ENCODE data around the gene NEURL1B.
"Not testable (repeated sequence)": the region's sequence is repeated elsewhere in the genome, so short reads cannot be mapped to it uniquely, and the experiment has no call there.

Gene NEURL1B

DNA sequence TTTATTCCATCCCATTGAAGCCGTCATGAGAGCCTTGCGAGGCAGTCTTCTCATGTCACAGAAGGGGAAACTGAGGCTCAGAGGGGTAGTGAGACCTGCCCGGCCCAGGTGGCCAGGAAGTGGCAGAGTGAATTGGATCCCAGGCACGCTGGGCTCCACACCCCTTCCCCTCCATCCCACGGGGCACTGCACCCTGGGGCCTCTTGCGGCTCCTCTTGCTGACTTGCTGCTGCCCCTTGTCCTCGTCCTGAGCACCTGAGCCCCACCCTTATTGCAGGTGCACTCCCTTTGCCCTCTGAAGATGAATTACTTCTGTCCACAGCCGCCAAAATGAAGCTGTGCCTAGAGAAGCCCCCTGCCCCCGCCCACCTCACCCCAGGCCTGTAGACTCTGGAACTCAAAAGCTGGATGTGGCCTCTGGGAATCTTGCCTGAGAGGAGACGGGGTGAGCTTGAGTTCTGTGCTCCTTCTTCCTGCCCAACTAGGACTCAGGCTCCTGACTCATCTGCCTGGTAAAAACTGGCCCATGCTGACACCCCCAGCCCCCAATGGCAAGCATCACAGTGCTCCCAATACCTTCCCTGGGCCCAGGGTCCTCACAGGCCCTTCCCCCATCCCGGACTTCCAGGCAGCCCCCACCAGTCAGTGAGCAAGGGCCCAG is 6.4 kb downstream of the NEURL1B start:
- no peaks in the 10 kb centered on the region for H3K36me3 Mint-ChIP-seq (ENCODE audit: low read depth)
- no peak overlapping the region for H3K4me3 Mint-ChIP-seq
- peaks cover 10% of the 10 kb centered on the region for H3K27me3 Mint-ChIP-seq
- H3K9me3 Mint-ChIP-seq, result no peaks in the 10 kb centered on the region
- no peaks in the 10 kb centered on the region for H3K4me1 Mint-ChIP-seq (ENCODE audit: low read depth)
- no peak overlapping the region for H3K27ac Mint-ChIP-seq

DNA sequence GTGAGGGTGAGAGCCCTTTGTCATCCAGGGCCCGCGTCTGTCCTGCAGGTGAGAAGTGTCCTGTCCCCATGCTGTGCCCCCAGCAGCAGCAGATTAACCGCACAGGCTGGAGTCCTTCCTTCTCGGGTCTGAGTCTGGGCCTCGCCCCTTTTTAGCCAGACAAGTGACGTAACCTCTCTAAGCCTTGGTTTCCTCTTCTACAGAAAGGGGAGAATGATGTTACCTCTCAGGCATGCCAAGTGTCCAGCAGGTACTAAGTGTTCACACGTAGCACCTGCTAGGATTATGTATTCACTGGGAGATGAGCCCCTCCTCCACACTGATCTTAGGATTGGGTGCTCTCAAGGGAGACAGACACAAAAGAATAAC is 6.9 kb downstream of the NEURL1B start:
- H3K36me3 Mint-ChIP-seq (ENCODE audit: low read depth), result no peaks in the 10 kb centered on the region
- peaks cover 7% of the 10 kb centered on the region for H3K27me3 Mint-ChIP-seq
- H3K9me3 Mint-ChIP-seq, result no peaks in the 10 kb centered on the region
- no peak overlapping the region for H3K4me3 Mint-ChIP-seq
- no peaks in the 10 kb centered on the region for H3K4me1 Mint-ChIP-seq (ENCODE audit: low read depth)
- no peak overlapping the region for H3K27ac Mint-ChIP-seq

DNA sequence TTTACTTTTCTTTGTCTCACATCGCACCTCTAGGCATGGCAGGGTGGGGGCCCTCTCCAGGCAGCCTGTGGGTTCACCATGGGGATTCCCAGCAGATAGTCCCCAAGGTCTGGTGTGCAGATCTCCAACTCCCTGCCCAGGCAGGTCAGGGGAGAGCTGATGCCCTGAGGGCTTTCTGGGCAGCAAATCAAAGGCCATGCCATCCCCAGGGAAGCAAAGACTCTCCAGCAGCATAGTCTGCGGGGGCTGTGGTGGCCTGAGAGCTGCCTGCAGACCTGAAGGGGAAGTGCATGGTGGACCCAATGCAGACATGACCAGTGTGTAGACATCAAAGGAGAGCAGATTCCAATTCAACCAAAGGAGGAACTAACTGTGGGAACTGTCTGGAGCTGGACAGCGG is 7.7 kb downstream of the NEURL1B start:
- no peak overlapping the region for H3K4me3 Mint-ChIP-seq
- no peaks in the 10 kb centered on the region for H3K27me3 Mint-ChIP-seq
- H3K36me3 Mint-ChIP-seq (ENCODE audit: low read depth), result no peaks in the 10 kb centered on the region
- no peak overlapping the region for H3K27ac Mint-ChIP-seq
- H3K4me1 Mint-ChIP-seq (ENCODE audit: low read depth), result no peaks in the 10 kb centered on the region
- no peaks in the 10 kb centered on the region for H3K9me3 Mint-ChIP-seq

DNA sequence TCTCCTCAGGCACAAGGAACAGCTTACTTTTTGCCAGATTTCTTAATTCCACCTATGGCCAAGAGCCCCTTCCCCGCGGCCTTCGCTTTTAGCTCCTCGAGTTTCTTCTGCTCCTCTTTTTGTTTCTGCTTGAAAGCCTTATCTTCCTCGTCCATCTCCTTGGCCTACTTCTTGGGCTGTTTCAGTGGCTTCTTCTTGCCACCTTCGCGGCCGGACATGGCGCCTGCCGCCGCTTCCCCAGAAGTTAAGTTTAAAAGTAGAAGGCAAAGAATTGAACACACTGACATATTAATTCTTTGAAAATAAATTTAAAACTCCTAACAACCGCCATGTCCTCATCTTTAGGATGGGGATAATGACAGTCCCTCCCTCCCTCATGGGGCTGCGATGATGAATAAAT is 15.4 kb downstream of the NEURL1B start:
- H3K27me3 Mint-ChIP-seq; H3K4me3 Mint-ChIP-seq; H3K27ac Mint-ChIP-seq; H3K36me3 Mint-ChIP-seq (ENCODE audit: low read depth); H3K4me1 Mint-ChIP-seq (ENCODE audit: low read depth): not testable (repeated sequence)
- peaks cover 11% of the 10 kb centered on the region for H3K9me3 Mint-ChIP-seq

GRCh38 chr5:172657524-172658233 is 16.6 kb downstream of the NEURL1B start:
- H3K27ac Mint-ChIP-seq, result not testable (repeated sequence)

GRCh38 chr5:172658391-172658790 is 17.3 kb downstream of the NEURL1B start:
- Mint-ChIP-seq H3K9me3 (peaks cover 11% of the 10 kb centered on the region), H3K4me3 (no peak overlapping the region), H3K36me3 (ENCODE audit: low read depth) (no peaks in the 10 kb centered on the region), H3K4me1 (ENCODE audit: low read depth) (peaks cover 3% of the 10 kb centered on the region), H3K27ac (no peak overlapping the region), H3K27me3 (peaks cover 7% of the 10 kb centered on the region)

More at GRCh38 chr5:172657524-172658233, 16.6 kb downstream of the NEURL1B start:
- H3K27me3 Mint-ChIP-seq; H3K4me1 Mint-ChIP-seq (ENCODE audit: low read depth); H3K4me3 Mint-ChIP-seq; H3K36me3 Mint-ChIP-seq (ENCODE audit: low read depth): not testable (repeated sequence)
- H3K9me3 Mint-ChIP-seq, result peaks cover 11% of the 10 kb centered on the region

DNA sequence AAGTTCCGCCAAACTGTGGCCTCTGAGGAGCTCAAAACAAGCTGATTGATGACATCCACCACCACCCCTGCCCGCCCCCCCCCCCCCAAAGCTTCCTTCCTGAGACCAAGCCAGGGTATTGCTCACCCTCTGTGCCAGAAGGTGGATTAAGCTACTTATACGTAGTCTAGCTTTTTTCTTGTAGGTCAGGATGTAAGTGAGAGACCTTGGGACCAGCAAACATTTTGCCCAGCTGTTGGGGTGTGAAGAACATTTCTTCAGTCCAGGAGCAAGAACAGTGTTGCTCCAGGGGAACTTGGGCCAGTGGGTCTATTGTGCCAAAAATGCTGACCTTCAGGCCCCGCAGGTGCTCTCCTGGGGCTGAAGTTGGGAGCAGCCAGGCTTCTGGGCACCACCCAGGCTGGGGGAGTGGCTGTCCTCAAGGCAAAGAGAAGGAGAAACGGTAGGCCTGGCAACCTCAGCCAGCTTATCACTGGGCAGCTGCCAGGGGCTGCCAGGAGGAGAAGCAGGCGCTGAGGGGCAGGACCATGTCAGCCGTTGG is 18.0 kb downstream of the NEURL1B start:
- H3K27ac Mint-ChIP-seq, result no peak overlapping the region
- peaks cover 3% of the 10 kb centered on the region for H3K4me1 Mint-ChIP-seq (ENCODE audit: low read depth)
- no peak overlapping the region for H3K4me3 Mint-ChIP-seq
- H3K27me3 Mint-ChIP-seq, result peaks cover 7% of the 10 kb centered on the region
- no peaks in the 10 kb centered on the region for H3K36me3 Mint-ChIP-seq (ENCODE audit: low read depth)
- H3K9me3 Mint-ChIP-seq, result peaks cover 11% of the 10 kb centered on the region

DNA sequence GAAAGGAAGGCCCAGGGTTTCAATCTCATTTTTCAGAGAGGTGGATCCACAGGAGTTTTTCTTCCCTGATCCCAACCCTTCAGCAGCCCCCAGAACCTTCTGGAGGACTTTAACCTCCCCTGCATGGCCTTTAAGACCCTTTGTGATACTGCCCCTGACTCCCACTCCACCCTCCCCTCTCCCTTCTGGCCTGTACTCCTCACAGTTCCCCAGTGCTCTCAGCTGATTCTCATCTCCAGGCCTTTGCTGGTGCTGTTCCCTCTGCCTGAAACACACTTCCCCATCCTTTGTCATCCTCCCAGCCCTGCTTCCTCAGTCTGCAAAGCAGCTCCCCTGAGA is 18.5 kb downstream of the NEURL1B start:
- no peak overlapping the region for H3K27ac Mint-ChIP-seq
- peaks cover 11% of the 10 kb centered on the region for H3K9me3 Mint-ChIP-seq
- no peak overlapping the region for H3K4me3 Mint-ChIP-seq
- H3K4me1 Mint-ChIP-seq (ENCODE audit: low read depth), result peaks cover 3% of the 10 kb centered on the region
- no peaks in the 10 kb centered on the region for H3K36me3 Mint-ChIP-seq (ENCODE audit: low read depth)
- H3K27me3 Mint-ChIP-seq, result peaks cover 7% of the 10 kb centered on the region

DNA sequence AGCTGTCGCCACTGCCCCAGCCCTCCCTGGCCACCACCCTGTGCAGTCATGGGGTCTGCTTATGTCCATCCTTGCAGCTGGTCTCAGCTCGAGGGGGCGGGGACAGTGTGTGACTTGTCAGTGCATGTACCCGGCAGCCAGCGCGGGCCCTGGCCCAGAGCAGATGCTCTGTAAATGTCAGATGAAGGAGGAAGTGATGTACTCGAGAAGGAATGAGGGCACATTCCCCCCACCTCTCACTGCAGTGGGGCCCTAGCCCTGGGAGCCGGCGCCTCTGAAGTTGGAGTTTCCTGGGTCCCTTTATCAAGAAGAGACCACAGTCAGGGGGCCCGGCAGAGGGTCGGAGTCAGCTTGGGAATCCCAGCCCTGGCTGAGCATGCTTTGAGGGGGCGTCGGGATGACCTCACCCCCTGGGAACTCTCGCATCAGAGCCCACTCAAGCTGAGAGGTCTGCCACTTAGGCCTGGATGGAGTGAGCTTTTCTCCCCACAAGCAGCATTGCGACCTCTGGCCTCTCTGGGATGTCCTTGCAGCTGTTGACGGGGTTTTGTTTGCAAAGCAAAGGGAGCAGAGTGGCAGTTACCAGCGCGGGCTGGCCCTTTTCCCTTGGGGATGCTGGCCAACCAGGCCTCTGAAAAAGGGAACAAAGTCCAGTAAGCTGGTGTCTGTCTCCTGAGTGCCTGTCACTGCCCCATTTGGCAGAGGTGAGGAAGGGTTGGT is 19.0 kb downstream of the NEURL1B start:
- peaks cover 9% of the 10 kb centered on the region for H3K9me3 Mint-ChIP-seq
- no peaks in the 10 kb centered on the region for H3K36me3 Mint-ChIP-seq (ENCODE audit: low read depth)
- no peak overlapping the region for H3K27ac Mint-ChIP-seq

GRCh38 chr5:172660974-172661373 is 19.9 kb downstream of the NEURL1B start:
- H3K36me3 Mint-ChIP-seq (ENCODE audit: low read depth), result no peaks in the 10 kb centered on the region
- peaks cover 3% of the 10 kb centered on the region for H3K4me1 Mint-ChIP-seq (ENCODE audit: low read depth)
- H3K27me3 Mint-ChIP-seq, result no peaks in the 10 kb centered on the region
- H3K27ac Mint-ChIP-seq, result no peak overlapping the region
- H3K9me3 Mint-ChIP-seq, result peaks cover 3% of the 10 kb centered on the region
- H3K4me3 Mint-ChIP-seq, result no peak overlapping the region

More for the DNA sequence above, 19.0 kb downstream of the NEURL1B start:
- Mint-ChIP-seq H3K4me3 (no peak overlapping the region), H3K27me3 (peaks cover 2% of the 10 kb centered on the region), H3K4me1 (ENCODE audit: low read depth) (peaks cover 3% of the 10 kb centered on the region)

- no peaks in the 10 kb centered on the region for H3K27me3 Mint-ChIP-seq
- H3K27ac Mint-ChIP-seq, result no peak overlapping the region
- H3K4me1 Mint-ChIP-seq (ENCODE audit: low read depth), result peaks cover 3% of the 10 kb centered on the region
- no peaks in the 10 kb centered on the region for H3K9me3 Mint-ChIP-seq
- H3K4me3 Mint-ChIP-seq, result no peak overlapping the region
- no peaks in the 10 kb centered on the region for H3K36me3 Mint-ChIP-seq (ENCODE audit: low read depth)
These were observed 20.5 kb downstream of the NEURL1B start for GRCh38 chr5:172661526-172661925.

DNA sequence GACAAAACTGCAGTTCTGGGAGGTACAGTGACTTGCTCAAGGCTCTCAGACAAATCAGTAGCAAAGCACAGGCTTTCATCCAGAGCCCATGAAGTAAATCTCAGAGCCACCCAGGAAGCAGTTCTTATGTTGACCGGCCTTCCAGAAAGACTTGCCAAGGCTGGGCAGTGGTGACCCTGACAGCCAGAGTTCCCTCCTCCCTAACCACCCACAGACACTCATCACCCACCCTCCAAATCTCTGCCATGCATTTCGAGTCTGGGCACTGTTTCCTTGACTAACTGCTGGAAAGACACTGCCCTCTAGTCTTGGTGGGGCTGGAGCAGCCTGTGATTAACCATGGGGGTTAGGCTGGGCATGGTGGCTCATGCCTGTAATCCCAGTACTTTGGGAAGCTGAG is 21.5 kb downstream of the NEURL1B start:
- H3K27me3 Mint-ChIP-seq, result no peaks in the 10 kb centered on the region
- H3K4me1 Mint-ChIP-seq (ENCODE audit: low read depth), result peaks cover 3% of the 10 kb centered on the region
- H3K9me3 Mint-ChIP-seq, result no peaks in the 10 kb centered on the region
- no peak overlapping the region for H3K27ac Mint-ChIP-seq
- no peaks in the 10 kb centered on the region for H3K36me3 Mint-ChIP-seq (ENCODE audit: low read depth)
- H3K4me3 Mint-ChIP-seq, result no peak overlapping the region

DNA sequence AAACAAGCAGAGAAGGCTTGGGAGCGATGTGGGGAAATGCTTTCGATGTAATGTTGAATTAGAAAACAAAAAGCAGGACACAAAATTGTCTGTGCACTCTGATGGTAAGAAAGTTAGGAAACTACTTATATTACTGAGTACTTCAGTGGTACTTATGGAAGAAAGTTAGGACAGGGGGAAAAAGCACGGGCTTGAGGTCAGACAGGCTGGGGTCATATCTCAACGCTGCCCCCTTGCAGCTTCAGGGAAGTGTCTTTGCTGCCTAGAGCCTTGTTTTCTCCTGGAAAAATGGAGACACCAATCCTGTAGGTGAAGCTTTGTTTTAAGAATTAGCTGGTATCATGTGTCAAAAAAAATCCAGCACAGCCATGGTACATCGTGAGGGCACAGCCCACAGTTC is 23.0 kb downstream of the NEURL1B start:
- Mint-ChIP-seq H3K9me3 (no peaks in the 10 kb centered on the region), H3K4me1 (ENCODE audit: low read depth) (peaks cover 3% of the 10 kb centered on the region), H3K27ac (no peak overlapping the region), H3K36me3 (ENCODE audit: low read depth) (no peaks in the 10 kb centered on the region), H3K27me3 (no peaks in the 10 kb centered on the region), H3K4me3 (no peak overlapping the region)

DNA sequence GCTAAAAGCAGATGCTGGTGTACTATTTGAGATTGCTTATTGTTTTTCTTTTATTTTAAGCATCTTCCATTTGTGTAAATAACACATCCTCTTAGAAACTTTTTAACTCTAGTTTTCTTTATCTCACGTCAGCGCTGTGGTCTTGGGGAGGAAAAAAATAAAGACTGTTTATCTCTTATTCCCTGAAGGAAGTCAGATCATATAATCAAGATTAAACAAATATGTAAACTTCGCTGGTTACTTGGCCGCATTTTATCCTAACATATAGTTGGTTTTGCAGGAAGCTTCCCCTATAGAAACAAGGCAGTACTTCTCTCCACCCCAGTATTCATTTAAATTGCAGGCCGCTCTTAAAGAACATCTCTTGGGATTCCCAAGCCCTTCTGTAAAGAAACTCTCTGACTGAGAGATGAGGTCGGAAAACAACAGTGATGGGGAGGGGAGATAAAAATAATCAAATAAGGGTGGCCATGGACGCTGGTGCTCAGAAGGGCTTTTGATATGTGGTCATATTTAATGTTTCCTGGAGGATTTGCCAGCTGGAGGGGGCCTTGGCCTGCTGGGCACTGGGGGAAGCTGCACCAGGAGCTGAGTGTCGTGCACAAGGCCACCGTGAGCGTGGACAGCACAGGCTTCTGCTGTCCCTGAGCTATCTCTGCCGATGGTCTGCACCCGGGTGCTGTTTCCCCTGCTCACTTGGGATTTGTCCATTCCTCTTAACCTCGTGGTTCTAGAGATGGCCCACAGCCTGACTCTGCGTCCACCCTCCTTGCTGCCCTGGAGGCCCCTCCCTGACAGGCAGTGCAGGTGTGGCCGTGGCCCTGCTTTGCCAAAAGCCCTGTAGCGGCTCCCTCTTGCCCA is 23.8 kb downstream of the NEURL1B start:
- no peak overlapping the region for H3K27ac Mint-ChIP-seq
- no peaks in the 10 kb centered on the region for H3K36me3 Mint-ChIP-seq (ENCODE audit: low read depth)

More for the DNA sequence above, 23.8 kb downstream of the NEURL1B start:
- no peak overlapping the region for H3K4me3 Mint-ChIP-seq
- no peaks in the 10 kb centered on the region for H3K27me3 Mint-ChIP-seq
- H3K4me1 Mint-ChIP-seq (ENCODE audit: low read depth), result no peaks in the 10 kb centered on the region
- no peaks in the 10 kb centered on the region for H3K9me3 Mint-ChIP-seq
